OCI-LY3 (cell line): Measurements from ENCODE around the gene RASGRP4.

ENCODE experiments used
- CTCF ChIP-seq: fragments of 200-600, 300-600 bp; sonication (generic); IDR thresholded peaks from 2 replicates; pipeline ENCODE4 v1.5.1; 2014; ENCODE audit warnings: antibody characterized with exemption, low read length, low read depth
- EZH2phosphoT487 ChIP-seq: fragments of 200-600 bp; shearing (Covaris generic); IDR thresholded peaks from 2 replicates; pipeline ENCODE4 v1.6.1; 2018; ENCODE audit warnings: antibody characterized with exemption, mixed run types, low read depth

DNA sequence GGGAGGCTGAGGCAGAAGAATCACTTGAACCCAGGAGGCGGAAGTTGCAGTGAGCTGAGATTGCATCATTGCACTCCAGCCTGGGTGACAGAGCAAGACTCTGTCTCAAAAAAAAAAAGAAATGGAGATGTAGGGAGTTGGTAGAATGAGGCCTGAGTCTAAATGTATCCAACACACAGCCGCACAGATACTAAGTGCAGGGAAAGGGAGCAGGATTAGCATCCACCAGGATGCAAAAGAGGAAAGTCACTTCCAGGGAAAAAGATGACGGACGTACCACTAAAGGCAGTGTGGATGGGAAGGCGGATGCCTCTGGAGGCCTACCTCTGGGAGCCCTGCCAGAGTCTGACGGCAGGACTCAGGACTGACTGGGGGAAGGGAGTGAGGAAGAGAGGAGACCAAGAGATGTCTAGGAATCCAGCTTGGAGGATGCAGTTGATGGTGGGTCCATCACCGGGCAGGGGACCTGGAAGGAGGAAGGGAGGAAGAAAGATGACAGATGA lies 16.3 kb downstream of the RASGRP4 start:
- TF ChIP-seq CTCF: no peak
- TF ChIP-seq EZH2phosphoT487: no peak
